ENCODE measurements around the gene CDH23.

Gene CDH23

DNA sequence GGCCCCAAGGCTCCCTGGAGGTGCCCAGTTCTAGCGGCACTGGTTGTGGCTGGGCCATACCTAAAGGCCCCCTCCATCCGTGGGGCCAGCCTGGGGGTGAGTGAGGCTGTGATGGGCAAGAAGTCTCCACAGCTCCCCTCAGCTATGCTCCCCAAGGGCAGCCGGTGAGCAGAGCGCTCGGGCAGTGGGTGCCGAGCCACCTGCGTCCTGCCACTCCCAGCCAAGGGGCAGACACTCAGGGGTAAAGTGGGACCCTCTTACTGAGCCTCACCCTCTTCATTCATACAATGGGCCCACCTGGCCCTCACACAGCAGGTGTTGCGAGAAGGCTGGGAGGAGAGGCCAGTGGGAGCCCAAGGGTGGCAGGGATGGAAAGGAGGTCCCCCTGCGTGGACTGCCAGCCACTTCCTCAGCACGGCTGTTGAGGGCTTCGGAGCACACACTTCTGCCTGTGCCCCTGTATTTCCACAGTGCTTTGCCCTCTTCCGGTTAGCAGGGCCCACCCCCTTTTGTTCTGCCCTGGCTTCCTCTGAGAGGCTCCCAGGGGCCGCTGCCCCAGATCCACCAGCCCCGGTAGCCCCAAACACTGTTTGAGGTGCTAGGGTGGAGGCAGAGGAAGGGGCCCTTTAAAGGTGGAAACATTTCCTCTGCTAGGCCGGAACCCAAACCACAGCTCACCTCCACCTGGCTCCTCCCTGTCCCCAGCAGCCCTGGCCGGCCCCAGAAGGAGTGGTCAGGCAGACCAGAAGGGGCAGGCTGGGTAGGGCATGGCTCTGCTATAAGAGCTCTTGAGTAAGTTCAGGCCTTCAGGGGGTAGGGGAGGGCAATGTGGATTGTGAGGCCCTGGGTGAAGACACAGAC, 339.2 kb downstream of the CDH23 start:
- TF ChIP-seq GATA2 (IDR thresholded peaks at IDR 0.05; ENCODE audit: low read depth, low read length) (no peak), GATA3 (IDR thresholded peaks at IDR 0.05; ENCODE audit: low read depth, low read length) (no peak)

DNA sequence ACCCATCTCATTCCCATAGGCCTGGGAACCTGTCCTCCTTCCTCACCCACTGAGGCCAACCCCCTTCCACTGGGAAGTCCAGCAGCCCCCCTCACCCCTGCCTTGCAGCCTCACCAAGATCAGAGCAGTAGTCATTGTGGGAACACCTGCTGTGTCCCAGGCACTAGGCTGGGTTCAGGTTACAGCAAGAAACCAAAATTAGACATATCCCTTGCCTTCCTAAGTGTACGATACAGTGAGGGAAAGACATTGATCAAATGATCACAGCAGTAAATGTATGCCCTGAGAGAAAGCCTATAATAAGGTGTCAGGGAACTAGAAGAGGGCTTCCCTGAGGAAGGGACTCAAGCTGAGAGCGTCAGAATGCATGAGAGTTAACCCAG, 339.8 kb downstream of the CDH23 start:
- TF ChIP-seq GATA2 (IDR thresholded peaks at IDR 0.05; ENCODE audit: low read depth, low read length) (no peak), GATA3 (IDR thresholded peaks at IDR 0.05; ENCODE audit: low read depth, low read length) (no peak)

DNA sequence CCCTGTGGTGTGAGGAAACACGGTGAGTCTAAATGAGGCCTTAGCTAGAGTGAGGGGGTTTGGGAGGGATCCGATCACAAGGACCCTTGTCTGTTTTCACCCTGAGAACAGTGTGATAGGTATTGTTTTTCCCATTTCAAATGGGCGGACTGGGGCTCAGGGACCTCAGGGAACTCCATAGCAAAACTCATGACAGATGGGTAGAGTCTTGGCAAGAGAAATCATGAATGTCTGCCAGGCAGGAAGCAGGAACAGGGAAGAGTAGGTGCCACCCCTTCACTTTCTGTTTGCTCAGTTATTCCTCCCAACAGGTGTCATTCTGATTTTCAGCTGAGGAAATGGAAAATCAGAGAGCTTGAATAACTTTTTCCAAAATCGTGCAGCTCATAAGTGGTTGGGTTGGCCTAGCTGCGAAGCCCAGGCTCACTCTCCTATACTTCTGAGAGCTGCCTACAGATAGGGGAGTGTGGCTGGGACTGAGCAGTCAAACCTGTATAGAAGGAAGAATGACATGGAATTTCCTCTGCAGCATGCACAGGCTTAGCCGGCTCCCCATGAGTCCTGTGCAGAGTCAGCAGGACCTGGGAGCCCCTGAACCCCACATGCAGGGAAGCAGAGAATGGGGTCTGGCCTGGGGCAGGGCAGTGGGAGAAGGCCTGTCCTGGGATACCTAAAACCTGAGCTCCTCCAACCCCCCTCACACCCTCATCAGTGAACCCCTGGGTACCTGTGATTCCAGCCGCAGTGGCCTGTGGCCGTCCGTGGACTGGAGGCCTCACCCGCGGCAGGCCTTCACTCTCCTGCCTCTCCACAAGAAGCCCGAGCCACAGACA, 340.5 kb downstream of the CDH23 start:
- no peak for TF ChIP-seq GATA2 (IDR thresholded peaks at IDR 0.05; ENCODE audit: low read depth, low read length)
- no peak for TF ChIP-seq GATA3 (IDR thresholded peaks at IDR 0.05; ENCODE audit: low read depth, low read length)

DNA sequence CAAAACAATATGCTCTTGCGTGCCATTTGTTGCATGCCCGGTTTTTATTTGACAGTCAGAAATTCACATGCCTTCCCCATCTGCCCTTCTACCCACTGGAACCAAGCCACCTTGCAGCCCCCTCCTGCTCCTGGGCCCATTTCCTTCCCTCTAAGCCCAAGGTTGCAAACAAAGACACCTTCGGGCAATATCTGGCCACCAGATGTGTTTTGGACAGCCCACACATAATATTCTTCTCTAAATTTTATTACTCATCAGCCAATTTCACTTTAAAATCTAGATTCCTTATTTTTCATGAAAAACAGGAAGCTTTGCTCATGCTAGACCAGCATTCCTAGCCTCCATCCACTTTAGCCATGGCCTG, 341.1 kb downstream of the CDH23 start:
- no peak for TF ChIP-seq GATA3 (IDR thresholded peaks at IDR 0.05; ENCODE audit: low read depth, low read length)
- TF ChIP-seq GATA2 (IDR thresholded peaks at IDR 0.05; ENCODE audit: low read depth, low read length), result no peak

DNA sequence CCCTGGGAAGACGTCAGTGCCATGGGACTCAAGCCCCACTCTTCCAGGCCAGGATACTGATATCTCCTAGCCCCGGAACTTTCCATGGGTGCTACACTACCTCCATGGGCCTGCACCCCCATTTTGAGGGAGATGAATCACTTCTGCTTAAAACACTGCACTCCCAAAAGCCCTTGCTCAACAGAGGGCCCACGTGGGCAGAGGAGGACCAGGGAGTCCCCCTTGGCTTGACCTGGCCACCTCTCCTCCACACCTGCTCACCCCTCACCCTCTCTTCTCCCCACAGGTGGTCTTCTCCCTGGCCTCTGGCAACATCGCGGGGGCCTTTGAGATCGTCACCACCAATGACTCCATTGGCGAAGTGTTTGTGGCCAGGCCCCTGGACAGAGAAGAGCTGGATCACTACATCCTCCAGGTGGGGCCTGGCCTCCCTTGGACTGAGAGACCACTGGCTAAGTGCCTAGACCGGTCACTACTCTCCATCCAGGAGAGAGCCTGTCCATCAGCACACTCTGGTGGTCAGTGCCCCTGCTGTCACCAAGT, 342.7 kb downstream of the CDH23 start:
- TF ChIP-seq GATA3 (IDR thresholded peaks at IDR 0.05; ENCODE audit: low read depth, low read length), result no peak
- no peak for TF ChIP-seq GATA2 (IDR thresholded peaks at IDR 0.05; ENCODE audit: low read depth, low read length)

DNA sequence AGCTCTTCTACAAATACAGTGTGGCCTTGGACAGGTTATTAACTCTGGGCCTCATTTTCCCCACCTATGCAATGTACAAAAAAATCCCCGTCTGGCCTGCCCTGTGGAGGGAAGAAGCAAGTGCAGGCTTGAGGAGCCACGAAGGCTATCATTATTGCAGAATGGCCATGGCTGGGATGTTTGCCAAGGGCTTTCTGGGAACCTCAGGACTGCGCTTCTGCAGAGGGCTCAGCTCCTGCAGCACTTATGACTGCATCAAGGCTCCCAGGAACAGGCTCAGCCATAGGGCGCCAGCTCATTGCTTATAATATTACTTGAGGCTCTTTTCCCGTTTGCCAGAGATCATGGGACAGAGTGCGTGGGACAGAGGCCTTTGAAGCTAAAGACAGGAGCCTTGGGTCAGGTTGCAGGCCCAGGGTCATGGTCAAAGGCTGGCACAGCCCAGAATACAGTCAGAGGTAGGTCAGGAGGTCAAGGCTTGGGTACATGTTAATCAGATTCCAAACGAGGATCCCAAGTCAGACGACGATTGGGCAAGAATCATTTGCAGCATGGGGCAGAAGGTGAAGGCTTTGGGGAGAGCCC, 343.4 kb downstream of the CDH23 start:
- TF ChIP-seq GATA3 (IDR thresholded peaks at IDR 0.05; ENCODE audit: low read depth, low read length) (no peak), GATA2 (IDR thresholded peaks at IDR 0.05; ENCODE audit: low read depth, low read length) (no peak)

DNA sequence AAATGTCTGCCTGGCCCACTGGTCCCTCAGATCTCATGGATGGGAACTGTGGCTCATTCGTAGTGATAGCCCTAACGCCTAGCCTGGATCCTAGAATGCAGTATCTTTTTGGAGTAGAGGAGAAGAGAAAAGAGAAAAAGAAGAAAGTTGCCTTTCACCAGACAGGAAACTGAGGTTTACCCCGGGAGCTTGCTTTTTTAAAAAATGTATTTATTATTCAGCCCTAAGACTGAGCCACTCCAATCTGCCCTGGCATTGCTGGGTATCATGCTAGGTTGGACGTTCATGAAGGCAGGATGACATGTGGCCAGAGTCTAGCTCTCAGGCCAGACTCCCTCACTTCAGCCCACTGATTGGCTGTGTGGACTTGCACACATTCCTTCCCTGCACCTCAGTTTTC, 344.3 kb downstream of the CDH23 start:
- TF ChIP-seq GATA3 (IDR thresholded peaks at IDR 0.05; ENCODE audit: low read depth, low read length), result no peak
- TF ChIP-seq GATA2 (IDR thresholded peaks at IDR 0.05; ENCODE audit: low read depth, low read length), result no peak

DNA sequence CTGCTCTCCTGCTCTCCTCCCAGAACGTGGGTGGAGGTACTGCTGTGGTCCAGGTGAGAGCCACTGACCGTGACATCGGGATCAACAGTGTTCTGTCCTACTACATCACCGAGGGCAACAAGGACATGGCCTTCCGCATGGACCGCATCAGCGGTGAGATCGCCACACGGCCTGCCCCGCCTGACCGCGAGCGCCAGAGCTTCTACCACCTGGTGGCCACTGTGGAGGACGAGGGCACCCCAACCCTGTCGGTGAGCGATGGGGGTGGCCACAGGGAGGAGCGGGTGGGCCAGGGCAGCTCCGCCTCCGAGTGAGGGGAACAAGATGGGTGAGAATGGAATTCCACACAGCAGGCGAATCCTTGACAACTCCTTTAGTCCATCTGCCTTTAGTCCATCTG, 345.0 kb downstream of the CDH23 start:
- TF ChIP-seq GATA2 (IDR thresholded peaks at IDR 0.05; ENCODE audit: low read depth, low read length) (no peak), GATA3 (IDR thresholded peaks at IDR 0.05; ENCODE audit: low read depth, low read length) (no peak)

DNA sequence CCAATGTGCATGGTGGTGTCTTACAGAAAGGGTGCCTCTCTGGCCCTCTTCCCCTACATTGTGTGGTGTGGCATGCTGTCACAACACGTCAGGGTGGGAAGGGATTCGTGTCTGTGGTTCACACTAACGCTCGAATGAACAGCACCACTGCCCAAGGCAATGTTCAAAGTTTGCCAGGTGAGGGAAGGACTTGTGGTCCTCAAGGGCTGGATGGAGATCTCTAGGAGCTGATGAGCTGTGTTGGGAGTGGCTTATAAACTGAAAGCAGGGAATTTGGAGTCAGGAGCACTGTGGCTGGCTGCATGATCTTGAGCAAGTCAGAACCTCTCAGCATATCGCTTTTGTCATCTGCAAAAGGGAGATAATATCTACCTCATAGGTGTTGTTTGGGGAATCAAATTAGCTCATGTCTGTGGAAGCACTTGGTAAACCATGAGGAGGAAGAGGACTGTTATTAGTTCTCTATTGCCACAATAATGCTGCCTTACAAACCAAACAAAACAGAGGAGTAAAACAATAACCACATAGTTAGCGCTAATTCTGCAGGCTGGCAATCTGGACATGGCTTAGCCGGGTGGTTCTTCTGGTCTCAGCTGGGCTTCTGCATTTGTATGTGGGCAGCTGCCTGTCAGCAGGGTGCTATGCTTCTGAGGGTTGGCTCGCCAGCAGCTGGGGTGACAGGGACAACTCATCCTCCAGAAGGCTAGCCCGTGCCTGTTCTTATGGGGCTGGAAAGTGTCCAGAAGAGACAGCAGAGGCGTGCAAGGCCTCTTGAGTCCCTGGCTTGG, 345.8 kb downstream of the CDH23 start:
- TF ChIP-seq GATA2 (IDR thresholded peaks at IDR 0.05; ENCODE audit: low read depth, low read length), result no peak
- no peak for TF ChIP-seq GATA3 (IDR thresholded peaks at IDR 0.05; ENCODE audit: low read depth, low read length)

DNA sequence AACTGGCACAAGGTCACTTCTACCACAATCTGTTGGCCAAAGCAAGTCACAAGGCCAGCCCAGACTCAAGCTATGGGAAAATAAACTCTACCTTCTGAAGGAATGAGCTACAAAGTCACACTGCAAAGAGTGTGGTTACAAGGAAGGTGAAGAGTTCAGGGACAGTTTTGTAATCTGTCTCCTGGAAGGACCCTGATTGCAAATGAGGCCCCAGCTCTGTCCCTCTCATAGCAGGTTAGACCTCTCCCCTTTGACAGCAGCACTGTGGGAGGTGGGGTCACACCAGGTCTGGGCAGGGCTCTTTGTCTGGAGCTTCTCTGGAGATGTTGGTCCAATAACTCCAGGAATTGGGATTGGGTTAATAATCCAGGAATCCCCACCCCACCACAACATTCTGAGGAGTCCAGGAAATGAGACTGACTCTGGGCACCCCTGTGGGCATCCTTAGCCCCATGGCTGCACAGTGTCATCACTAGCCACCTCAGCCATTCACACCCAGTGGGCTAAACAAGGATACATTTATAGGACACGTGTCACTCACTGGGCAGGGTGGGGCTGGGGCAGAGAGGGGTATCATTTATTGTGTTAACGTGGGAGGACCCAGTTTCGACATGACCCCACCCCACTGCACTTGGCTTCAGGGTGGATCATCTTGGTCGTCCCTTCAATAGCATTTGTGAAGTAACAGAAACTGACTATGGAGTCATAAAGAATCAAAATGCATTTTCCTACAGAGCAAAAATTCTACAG, 346.5 kb downstream of the CDH23 start:
- TF ChIP-seq GATA2 (IDR thresholded peaks at IDR 0.05; ENCODE audit: low read depth, low read length) (no peak), GATA3 (IDR thresholded peaks at IDR 0.05; ENCODE audit: low read depth, low read length) (no peak)

DNA sequence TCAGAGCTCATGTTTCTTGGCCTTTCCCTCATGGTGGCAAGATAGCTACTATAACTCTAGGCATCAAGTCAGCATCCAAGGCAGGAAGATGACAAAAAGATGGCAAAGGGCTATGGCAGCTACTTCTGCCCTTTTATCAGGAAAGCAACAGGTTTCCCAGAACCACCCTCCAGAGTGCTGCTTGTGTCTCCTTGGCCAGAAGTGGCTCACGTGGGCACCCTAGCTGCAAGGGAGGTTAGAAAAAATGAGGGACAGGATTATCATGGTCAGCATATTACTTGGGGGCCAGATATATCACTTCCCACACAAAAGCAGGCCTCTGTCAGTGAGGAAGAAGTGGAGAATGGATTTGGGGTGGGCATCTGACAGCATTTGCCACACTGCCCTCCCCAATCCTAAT, 347.1 kb downstream of the CDH23 start:
- TF ChIP-seq GATA2 (IDR thresholded peaks at IDR 0.05; ENCODE audit: low read depth, low read length), result no peak
- no peak for TF ChIP-seq GATA3 (IDR thresholded peaks at IDR 0.05; ENCODE audit: low read depth, low read length)

DNA sequence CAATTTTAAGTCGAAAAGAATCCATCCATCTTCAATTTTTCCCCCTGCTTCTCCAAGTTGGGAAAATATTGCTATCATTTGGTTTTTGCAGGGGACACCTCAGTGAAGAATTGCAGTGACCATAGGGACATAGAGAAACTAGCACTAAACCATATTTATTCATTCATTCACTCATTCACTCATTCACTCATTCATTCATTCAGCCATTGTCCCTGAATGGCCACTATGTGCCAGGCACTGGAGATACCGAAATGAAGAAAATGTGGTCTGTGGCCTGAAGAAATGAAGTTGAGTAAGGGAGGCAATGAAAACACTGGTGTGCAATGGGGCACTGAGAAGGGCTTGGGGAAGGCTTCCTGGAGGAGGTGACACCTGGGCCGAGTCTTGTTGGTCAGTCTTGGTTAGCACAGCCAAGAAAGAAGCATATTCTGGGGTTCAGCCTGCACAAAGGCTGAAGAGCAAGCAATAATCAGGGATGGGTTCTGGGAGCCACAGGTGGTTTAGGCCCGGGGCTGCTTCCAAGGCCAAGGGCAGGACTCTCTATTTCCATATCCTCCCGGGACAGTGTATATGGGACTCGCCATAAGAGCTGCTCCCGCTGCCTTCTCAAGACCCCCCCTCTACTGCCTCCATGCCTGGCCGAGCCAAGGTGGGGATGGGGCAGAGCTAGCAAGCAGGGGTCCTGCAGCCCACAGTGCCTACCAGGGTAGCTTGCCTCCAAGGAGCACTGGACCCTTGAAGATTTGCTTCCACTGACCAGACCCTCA, 348.4 kb downstream of the CDH23 start:
- TF ChIP-seq GATA2 (IDR thresholded peaks at IDR 0.05; ENCODE audit: low read depth, low read length), result no peak
- TF ChIP-seq GATA3 (IDR thresholded peaks at IDR 0.05; ENCODE audit: low read depth, low read length), result no peak

All from SH-SY5Y (cell line).